ENCODE results near the gene KRTAP4-2.
"Not testable (repeated sequence)": the region's sequence is repeated elsewhere in the genome, so short reads cannot be mapped to it uniquely, and the experiment has no call there.

The KRTAP4-2 gene

DNA sequence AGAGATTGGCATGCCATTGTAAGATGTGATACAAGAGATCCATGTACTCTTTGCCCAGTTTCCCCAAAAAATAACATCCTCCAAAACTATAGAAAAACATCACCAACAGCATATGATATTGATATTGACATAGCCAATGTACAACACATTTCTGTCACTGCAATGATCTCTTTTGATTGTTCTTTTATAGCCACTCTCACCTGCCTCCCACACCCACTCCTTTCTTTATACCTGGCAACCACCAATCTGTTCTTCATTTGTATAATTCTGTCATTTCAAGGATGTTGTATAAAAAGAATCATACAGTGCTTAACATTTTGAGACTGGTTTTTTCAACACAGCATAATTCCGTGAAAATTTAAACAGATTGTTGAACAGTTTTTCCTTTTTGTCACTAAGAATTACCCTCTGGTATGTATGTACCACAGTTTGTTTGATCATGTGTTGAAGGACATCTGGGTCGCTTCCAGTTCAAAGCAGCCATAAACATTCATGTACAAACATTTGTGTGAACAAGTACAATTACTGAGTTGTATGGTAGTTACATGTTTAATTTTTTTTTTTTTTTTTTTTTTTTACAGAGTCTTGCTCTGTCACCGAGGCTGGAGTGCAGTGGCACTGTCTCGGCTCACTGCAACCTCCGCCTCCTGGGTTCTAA is 21.5 kb upstream of the KRTAP4-2 start:
- H3K4me3 ChIP-seq (ENCODE audit: low read depth, low read length) = no peak overlapping the region
- TF ChIP-seq, protein P1, sequence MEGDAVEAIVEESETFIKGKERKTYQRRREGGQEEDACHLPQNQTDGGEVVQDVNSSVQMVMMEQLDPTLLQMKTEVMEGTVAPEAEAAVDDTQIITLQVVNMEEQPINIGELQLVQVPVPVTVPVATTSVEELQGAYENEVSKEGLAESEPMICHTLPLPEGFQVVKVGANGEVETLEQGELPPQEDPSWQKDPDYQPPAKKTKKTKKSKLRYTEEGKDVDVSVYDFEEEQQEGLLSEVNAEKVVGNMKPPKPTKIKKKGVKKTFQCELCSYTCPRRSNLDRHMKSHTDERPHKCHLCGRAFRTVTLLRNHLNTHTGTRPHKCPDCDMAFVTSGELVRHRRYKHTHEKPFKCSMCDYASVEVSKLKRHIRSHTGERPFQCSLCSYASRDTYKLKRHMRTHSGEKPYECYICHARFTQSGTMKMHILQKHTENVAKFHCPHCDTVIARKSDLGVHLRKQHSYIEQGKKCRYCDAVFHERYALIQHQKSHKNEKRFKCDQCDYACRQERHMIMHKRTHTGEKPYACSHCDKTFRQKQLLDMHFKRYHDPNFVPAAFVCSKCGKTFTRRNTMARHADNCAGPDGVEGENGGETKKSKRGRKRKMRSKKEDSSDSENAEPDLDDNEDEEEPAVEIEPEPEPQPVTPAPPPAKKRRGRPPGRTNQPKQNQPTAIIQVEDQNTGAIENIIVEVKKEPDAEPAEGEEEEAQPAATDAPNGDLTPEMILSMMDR (IDR thresholded peaks at IDR 0.05; ENCODE audit: low read depth, low read length, missing control alignments) = no peak
- DNase-seq (ENCODE audit: low read depth) = no peak
- in situ Hi-C loops (cut with HindIII; ENCODE audit: low sequenced_read_pairs) = no loop called here

- no peak for DNase-seq (ENCODE audit: low read depth)
- in situ Hi-C loops (cut with HindIII; ENCODE audit: low sequenced_read_pairs) = no loop called here
- no peak overlapping the region for H3K4me3 ChIP-seq (ENCODE audit: low read depth, low read length)
- TF ChIP-seq, protein P1 (IDR thresholded peaks at IDR 0.05; ENCODE audit: low read depth, low read length, missing control alignments) = no peak
Measured at GRCh38 chr17:41196068-41196467, 18.0 kb upstream of the KRTAP4-2 start.

DNA sequence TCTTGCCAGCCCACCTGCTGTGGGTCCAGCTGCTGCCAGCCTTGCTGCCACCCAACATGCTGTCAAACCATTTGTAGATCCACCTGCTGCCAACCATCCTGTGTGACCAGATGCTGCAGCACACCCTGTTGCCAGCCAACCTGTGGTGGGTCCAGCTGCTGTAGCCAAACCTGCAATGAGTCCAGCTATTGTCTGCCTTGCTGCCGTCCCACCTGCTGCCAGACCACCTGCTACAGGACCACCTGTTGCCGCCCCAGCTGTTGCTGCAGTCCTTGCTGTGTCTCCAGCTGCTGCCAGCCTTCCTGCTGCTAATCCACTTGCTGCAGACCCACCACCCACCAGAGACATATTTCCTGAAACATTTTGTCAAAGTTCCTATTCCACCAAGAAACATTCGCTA is 12.3 kb upstream of the KRTAP4-2 start:
- in situ Hi-C loops (cut with HindIII; ENCODE audit: low sequenced_read_pairs) = no loop called here
- TF ChIP-seq, protein P1 (IDR thresholded peaks at IDR 0.05; ENCODE audit: low read depth, low read length, missing control alignments) = no peak
- no peak for DNase-seq (ENCODE audit: low read depth)
- H3K4me3 ChIP-seq (ENCODE audit: low read depth, low read length) = no peak overlapping the region

- DNase-seq (ENCODE audit: low read depth); H3K4me3 ChIP-seq (ENCODE audit: low read depth, low read length); in situ Hi-C loops (cut with HindIII; ENCODE audit: low sequenced_read_pairs): not testable (repeated sequence)
Measured at GRCh38 chr17:41189837-41190318, 11.9 kb upstream of the KRTAP4-2 start, which contains the start of gene KRTAP9-1. TSS of gene KRTAP9-1 (plus strand) at chr17:41189887. CDS start at chr17:41189887, 0 bp downstream.

GRCh38 chr17:41186872-41187271 is 8.9 kb upstream of the KRTAP4-2 start:
- no peak overlapping the region for H3K4me3 ChIP-seq (ENCODE audit: low read depth, low read length)
- peak; percentile 3 for DNase-seq (ENCODE audit: low read depth)
- TF ChIP-seq, protein P1 (IDR thresholded peaks at IDR 0.05; ENCODE audit: low read depth, low read length, missing control alignments) = no peak
- in situ Hi-C loops (cut with HindIII; ENCODE audit: low sequenced_read_pairs) = no loop called here

- DNase-seq (ENCODE audit: low read depth) = no peak
- TF ChIP-seq, protein P1 (IDR thresholded peaks at IDR 0.05; ENCODE audit: low read depth, low read length, missing control alignments) = no peak
- H3K4me3 ChIP-seq (ENCODE audit: low read depth, low read length) = no peak overlapping the region
- in situ Hi-C loops (cut with HindIII; ENCODE audit: low sequenced_read_pairs) = no loop called here
Measured at GRCh38 chr17:41185001-41185400, 7.0 kb upstream of the KRTAP4-2 start.

GRCh38 chr17:41184480-41184961 is 6.5 kb upstream of the KRTAP4-2 start, which contains the start of gene KRTAP4-1:
TSS of gene KRTAP4-1 (minus strand) at chr17:41184911. CDS start at chr17:41184854, 57 bp downstream.
- DNase-seq (ENCODE audit: low read depth) = no peak
- TF ChIP-seq, protein P1 (IDR thresholded peaks at IDR 0.05; ENCODE audit: low read depth, low read length, missing control alignments) = no peak
- no peak within 1 kb of the TSS for H3K4me3 ChIP-seq (ENCODE audit: low read depth, low read length)
- in situ Hi-C loops (cut with HindIII; ENCODE audit: low sequenced_read_pairs) = no loop called here

Measured in astrocyte of the cerebellum (primary cell).